GM19372 (cell line): ENCODE results near the gene SHROOM3.

Experiments used
- ATAC-seq: cut with Tn5 transposase; IDR thresholded peaks from one replicate; pipeline ENCODE4 v1.9.1; 2021; ENCODE audit warnings: mild to moderate bottlenecking, low read depth, moderate library complexity; ENCODE audit not compliant: unreplicated experiment

The SHROOM3 gene

DNA sequence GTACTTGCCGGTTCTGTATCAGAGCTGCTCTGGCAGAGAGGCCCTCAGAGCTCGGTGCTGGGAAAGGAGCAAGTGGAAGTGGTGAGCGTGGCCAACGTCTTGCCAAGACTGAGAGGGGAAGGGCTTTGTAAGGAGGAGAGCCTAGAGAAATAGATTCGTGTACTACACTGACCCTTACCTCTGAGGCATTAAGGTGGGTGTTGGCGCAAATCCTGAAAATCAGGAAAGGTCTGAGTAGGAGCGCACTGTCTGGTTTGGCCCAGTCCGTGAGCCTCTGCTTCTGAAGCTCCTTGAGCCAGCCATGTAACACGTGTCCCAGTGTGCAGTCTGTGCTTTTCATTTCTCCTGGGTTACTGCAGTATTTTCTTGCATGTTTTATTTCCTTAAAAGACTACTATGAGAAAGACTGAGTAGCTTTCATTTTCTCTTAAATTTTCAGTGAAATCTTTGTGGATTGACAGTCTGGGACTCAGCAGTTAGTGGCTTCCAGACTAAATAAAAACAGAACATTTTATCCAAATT is 322.4 kb downstream of the SHROOM3 start:
- no peak for ATAC-seq

DNA sequence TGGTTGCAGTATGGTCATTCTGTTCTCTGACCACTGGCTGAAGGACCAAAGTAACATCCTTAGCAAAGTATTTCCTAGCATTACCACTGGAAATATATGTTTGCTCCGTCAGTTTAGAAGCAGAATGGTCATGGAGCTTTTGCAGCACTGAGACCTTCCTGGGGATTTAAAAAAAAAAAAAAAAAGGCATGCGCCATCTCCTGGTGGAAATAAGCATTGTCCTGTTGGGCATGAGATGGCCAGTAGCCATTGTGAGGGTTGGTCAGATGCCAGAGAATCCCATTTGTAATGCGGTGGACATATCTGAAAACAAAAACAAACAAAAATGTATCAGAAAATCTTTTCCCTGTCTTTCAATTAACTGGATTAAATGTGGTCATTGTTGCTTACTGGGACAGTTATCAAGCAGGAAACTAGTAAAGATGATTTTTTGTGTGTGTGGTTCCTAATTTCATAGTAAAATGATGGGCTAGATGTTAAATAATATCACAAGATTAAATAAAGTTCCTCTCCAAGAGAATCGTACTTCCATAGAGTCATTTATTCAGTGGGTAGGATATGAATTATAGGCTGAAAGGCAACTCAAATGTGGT is 323.4 kb downstream of the SHROOM3 start:
- ATAC-seq, result no peak

DNA sequence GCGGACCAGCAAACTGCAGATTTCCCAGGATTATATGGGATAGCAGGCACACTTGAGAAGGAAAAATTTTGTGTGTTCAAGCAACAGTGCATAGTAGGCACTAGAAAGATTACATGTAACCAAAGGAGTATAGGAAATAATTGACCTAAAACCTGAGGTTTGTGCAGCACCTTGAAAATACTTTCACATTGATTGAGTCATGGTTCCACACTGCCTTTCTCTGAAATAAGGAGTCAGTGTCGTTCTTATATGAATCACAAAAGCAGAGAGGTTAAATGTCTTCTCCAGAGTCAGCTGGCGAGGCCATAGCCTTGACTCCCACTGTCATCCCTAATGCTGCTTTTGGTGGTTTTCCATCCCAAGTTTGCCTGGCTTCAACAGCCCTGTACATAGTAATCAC is 324.0 kb downstream of the SHROOM3 start:
- no peak for ATAC-seq

DNA sequence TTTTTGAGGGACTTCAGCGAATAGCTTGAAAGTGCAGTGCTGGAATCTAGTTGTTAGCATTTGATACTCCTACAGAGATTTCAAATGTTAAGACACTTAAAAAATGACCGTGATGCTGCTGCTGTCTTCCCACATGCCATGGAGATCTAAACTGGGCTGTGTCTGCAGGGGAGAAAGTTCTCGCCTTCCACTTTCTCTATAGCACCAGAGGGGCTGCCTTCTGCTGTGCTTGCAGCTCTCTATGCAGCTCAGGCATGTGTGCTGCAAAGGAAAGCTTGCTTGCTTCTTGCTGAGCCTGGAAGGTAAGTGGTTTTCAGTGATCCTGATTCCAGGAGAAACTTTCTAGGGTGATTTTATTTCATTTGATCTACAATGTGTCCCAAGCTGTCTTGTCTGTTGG is 325.2 kb downstream of the SHROOM3 start:
- no peak for ATAC-seq

DNA sequence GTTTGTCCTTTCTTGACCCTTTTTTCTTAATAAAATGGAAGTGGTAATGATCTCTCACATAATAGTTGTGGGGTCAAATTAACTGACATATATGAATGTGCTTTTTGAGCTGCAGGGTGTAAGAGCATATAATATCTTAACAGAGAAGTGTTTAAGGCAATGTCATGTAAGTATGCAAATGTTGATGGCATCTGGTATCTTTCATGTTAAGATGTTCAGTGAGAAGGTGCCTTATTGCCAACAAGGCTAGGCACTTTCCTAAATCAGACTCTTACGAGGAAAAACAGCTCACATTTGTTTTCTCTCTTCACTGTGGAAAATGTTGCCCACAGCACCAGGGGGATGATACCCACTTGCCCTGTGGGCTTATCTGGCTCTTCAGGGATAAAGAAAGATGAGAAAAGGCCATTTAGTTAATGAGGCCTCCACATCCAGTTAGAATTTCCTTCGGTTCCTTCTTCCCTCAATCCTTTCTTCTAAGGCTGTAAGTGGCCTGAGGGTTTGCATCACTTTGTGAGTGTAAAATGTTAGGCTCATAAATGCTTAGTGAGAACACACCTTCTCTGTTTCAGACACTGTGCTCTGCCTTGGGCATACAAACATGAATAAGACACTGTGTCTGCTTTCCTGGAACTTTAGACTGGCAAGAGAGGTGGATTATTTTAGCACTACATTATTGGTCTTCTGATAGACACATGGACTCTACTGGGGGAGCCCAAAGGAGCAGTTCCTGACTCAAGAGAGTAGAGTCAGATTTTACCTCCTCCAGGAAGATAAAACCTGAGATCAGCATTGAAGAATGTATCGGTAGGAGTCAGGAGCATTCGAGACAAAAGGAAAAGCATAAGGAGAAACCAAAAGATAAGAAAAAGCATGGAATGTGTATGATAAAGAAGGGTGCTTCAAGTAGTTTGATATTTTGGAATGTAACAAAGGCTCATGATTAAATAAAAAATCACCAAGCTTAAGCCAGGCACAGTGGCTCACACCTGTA is 327.4 kb downstream of the SHROOM3 start:
- no peak for ATAC-seq

DNA sequence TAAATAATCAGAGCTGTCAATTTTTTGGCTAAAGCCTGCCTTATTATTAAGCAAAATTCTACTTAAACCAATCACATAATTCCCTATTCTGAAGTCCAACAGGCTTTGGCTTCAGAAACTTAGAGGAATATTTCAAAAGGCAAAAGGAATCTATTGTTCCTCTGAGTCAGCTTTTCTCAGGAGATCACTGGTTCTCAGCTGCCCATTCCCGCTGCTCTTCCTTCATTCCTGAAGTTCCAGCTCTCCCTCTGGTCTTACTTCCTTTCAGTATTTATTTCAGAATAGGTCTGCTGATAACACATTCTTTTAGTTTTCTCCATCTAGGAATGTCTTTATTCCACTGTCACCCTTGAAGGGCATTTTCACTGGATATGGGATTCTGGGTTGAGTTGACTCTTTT is 329.2 kb downstream of the SHROOM3 start:
- ATAC-seq, result no peak

DNA sequence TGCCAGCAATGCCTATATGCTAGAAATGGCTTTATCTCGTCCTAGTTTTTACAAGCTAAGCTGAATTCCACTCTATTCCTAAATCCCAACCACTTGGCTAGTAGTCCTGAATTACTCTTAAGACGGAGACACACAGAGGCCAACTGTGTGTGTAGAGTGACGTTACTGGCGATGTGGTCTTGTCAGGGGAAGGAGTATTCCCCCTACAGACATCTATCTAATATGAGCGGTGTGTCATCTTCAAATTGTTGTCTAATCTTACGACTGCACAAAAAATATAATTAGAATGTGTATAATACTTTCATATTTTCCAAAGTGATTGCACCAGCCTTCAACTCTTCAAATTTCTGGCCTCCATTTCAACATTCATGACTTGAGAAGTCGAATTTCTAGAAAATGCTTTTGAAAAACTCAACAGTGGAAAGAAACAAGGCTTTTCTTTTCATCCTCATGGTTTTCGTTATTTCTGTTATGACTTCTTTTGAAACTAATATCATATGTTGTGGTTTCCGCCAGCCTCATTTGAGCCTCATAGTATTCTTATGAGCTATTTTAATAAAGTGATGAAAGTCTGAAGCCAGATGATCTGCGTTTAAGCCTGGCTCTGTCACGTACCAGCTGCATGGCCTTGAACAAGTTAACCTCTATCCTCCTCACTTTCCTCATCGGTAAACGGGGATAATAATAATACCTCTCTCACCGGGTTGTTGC is 330.6 kb downstream of the SHROOM3 start:
- no peak for ATAC-seq

DNA sequence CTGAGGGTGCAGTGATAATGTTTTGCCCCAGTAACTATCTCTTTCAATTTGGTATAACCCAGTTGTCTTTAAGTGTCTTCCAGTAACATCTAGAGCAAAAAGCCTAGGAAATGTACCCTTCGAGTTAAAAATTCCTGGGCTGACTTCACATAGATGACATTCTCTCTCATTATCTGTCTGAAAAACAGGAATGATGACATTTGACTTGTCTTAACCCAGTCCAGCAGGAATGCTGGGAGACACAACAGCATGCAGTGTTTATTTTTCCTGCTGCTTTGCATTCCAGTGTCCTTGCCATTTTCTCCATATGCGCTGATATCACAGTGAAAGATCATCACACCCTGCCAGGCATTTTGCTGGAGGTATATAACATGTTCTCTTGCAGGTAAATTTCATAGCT is 333.0 kb downstream of the SHROOM3 start:
- no peak for ATAC-seq

DNA sequence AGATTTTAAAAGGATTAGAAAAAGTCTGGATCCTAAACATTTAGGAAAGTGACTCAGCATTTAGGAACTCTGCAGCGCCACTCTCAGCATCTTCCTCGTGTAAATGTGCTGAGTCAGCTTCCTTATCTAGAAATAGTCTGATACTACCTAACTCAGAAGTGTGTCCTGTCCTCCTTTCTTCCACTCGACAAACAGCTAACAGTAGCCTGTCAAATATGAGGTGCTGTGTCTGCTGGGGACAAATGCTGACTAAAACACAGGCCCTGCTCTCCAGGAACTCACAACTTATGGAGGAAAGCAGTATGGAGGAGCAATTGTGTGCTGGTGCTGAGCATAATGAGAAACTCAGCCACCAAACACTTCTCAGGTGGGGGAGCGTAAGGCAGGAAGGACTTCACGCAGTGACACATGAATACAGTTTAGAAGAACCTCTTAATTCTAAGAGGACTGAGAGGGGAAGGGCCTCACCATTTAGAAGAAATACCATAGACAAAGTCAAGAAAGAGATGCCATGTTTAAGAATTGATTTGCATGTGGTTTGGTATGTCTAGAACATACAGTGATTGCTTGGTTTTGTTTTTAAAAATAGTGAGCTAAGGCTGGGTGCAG is 337.6 kb downstream of the SHROOM3 start:
- no peak for ATAC-seq

DNA sequence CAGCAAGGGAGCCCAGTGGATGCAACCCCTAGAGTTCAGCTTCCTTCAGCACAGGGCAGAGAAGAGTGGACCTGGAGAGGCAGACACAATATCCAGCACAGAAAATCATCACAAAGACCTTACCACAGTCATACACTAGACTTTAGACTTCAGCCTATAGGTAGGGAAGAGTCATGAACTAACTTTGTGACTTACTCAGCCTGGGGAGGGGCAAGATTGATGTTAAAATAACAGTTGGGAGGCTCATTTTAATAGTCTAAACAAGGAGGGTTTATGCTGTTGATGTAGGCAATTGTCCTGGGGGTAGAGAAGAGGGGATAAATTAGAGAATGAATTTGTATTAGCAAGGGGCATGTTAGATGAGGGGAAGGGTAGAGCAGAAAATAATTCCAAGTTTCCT is 338.7 kb downstream of the SHROOM3 start:
- no peak for ATAC-seq

DNA sequence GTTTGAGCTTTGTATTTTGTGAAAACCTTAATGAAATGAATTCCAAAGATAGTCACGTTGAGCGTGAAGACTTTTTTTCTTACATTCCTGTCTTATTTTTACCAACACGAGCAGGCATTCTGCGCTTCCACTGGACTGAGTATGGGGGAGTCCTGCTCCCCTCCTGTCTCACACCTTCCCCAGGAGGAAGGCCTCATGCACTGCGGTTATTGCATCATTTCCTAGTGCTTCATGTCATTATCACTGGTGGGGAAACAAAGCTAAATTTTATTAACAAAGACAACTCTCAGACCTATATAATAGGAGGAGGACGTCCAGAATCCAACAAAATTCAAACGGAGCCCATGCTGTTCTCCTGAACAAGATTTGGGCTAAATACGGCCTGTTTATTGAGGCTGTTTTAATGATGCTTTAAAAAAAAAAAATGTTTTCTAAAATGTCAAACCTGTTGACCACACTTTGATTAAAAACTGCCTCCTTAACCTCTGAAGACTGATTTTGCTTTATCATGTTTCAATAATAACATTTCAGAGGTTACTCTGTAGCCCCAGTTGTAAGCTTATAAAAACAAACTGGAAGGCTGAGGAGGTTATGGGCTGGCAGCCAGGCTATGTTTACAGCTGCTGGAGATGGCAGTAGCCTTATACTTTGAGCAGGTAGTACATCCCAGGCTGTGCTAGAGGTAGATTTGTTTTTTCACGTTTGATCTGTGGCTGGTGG is 344.9 kb downstream of the SHROOM3 start:
- ATAC-seq, result no peak

DNA sequence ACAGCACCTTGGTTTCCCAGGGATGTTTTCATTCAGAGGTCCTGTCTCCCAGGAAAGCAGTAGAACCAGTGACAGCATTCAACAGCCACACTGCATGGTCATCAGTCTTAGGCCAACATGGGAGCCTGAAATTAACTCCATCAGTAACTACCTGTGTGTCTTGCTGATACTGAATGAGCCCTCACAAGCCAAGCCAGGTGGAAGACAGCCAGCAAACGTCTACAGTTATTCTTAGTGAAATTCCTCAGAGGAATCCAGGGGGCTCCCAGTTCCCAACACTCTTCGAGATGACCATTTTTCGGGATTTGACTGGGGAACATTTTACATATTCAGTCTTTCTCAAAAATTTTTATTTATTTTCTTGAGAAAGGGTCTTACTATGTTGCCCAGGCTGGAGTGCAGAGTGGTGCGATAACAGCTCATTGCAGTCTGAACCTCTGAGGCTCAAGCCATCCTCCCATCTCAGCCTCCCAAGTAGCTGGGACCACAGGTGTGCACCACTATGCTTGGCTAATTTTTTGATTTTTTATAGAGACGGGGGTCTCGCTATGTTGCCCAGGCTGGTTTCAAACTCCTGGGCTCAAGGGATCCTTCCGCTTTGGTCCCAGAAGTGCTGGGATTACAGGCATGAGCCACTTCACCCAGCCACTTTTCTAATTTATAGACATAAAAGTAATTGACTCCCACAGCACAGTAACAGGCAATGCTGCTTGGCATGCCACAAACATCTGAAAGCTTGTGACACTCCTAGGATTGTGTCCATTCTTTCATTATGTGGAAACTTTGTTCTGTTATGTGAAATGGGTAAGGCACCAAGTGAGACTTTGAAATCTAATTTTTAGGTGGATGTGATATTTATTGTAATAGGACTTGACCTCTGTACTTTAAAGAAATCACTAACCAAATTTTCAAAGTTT is 346.0 kb downstream of the SHROOM3 start:
- ATAC-seq, result no peak

DNA sequence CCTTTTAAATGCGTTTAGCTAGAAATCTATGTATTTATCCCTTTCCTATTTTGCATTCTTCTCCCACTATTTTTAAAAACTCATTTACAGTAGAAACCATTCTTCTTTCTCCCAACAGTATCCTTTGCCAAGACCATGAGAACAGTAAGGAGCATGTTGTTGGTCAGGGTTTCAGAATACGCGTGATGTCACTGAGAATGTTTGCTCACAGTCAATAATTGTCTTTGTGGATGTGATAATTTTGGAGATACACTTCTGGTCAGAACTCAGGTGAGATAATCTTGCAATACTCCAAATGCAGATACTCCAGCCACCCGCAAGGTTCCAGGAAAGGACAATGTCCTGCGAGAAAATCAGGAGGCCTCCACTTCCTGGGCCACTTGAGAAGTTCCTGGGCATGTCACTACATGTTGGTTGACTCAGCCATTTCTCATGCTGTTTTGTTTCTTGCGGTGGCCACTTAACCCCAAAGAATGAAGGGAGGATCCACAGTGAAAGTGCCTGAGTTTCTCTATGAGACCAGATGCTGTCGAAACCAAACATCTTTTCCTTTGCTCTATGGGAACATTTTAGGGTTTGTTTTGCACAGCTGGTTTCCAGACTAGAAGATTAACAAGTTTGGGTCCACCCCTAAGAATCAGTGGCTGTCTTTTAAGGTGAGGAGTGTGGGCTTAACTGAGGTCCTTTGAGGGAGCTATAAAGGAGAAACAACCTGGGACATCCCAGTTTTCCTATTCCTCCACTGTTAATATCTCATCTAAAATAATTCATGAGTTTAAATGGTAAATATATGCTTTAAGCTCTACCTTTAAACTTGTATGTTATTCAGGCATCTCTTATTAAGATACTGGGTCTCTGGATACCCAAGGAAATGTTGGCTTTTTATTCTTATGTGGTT is 346.9 kb downstream of the SHROOM3 start:
- ATAC-seq, result no peak

DNA sequence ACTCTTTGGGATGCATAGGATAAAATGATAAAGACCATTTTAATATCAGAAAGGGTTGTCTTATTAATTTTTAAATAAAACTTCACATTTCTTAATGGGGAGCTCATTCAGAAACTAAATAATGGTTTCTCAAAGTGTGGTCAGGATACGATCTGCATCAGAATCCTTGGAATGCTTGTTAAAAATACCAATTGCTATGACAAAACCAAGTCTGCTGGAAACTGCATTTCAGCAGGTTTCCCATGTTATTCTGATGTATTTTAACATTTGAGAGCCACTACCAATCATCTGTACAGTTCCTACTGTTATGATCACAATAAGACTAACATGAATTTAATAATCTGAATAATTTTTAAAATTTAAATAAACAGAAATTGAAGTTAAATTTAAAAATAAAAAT is 347.8 kb downstream of the SHROOM3 start:
- no peak for ATAC-seq

DNA sequence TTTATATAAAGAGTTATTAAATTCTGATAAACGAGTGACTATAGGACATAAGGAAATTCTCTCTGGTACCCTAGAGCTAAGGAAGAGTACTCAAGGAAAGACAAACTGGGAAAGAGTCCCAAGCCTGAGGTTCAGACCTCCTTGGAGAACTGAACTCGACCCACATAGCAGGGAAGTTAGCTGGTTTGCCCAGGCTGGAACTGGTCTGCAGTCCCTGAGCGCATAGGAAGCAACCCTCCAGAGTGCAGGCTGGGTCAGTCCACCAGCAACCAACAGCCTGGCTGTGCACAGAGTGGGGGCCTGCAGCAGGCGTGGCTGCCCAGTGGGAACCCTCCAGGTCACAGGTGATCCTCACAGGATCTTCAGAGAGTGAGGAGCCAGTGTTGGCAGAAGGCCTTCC is 348.8 kb downstream of the SHROOM3 start:
- ATAC-seq, result no peak

DNA sequence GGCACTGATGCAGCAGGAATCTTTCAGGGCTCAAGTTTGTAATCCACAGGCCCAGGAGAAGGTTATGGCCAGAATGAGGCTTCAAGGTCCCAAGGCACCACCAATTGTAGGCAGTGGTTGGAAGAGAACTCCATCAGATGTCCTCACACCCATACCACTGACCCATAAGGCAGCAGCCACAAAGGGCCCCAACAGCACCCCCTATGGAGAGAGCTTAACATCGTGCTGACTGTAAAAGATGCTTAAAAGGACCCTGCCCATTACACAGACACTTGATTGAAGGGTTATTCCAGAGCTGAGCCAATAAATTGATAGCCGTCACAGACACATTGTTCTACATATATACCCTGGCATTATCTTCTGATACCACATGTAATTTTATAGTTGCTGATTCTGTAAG is 349.2 kb downstream of the SHROOM3 start:
- ATAC-seq, result no peak

DNA sequence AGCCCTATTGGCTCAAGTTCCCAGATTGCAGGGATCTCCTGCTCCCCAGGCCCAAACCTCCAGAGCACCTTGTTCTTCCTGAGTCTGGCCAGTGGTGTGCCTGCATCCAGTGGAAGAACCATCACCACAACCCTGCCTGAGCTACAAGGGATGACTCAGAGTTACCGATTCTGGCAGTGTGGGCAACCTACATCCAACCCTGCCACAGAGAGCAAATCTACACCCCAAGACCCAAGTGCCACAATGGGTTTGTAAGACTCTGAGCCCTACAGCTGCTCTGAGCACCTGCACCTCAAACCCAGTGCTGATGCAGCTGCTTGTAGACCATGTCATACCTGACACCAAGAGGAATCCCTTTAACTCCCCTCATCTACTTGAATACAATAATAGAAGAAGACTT is 352.9 kb downstream of the SHROOM3 start:
- no peak for ATAC-seq

DNA sequence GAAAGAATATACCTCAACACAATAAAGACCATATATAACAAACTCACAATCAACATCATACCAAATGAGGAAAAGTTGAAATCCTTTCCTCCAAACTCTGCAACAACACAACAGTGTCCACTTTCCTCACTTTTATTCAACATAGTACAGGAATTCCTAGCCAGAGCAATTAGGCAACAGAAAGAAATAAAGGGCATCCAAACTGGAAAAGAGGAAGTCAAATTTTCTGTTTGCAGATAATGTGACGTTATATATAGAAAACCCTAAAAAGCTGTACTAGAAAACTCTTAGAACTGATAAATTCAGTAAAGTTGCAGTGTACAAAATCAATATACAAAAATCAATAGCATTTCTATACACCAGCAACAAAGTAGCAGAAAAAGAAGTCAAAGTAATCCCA is 355.3 kb downstream of the SHROOM3 start:
- ATAC-seq, result no peak
